Sigmoid colon (tissue), 7 donors: ENCODE measurements around the gene DYNLT2B. TPM values are rescaled to one million over a fixed set of nuclear protein-coding genes. Genes with fewer than 3 reads are reported as not detected.

Experiments used
- DNase-seq: peaks from one replicate; pipeline ENCODE4 v3.0.0-alpha.2; 2019
- H3K27ac ChIP-seq, 4 donors: fragments of 200-600 bp; sonication (generic); one replicate each; pipeline ENCODE4 v1.5.1; 2016 to 2019; ENCODE audit warnings: mild to moderate bottlenecking in 1 of 4
- H3K27me3 ChIP-seq, 3 donors: fragments of 200-600 bp; sonication (generic); one replicate each; pipeline ENCODE4 v1.5.1; 2019; ENCODE audit warnings: mild to moderate bottlenecking in 1 of 3
- H3K36me3 ChIP-seq, 4 donors: fragments of 200-600 bp; sonication (generic); one replicate each; pipeline ENCODE4 v1.5.1; 2016 to 2019
- H3K4me1 ChIP-seq, 4 donors: fragments of 200-600 bp; sonication (generic); one replicate each; pipeline ENCODE4 v1.5.1; 2017 to 2019
- H3K4me3 ChIP-seq, 4 donors: fragments of 200-600 bp; sonication (generic); one replicate each; pipeline ENCODE4 v1.5.1; 2017 to 2019; ENCODE audit warnings: mild to moderate bottlenecking in 2 of 4, moderate library complexity in 1 of 4
- H3K9me3 ChIP-seq, 4 donors: fragments of 200-600 bp in 3 of 4; sonication (generic) in 3 of 4; one replicate each; pipeline versions ENCODE4 v1.5.1 to v1.6.1; 2013 to 2019
- CTCF ChIP-seq, 4 experiments: fragments of 450-650 bp in 3 of 4; fragments of 200-600 bp in 1 of 4; IDR thresholded peaks; one replicate each; pipeline ENCODE4 v1.5.1; 2016 to 2019; ENCODE audit warnings: antibody characterized with exemption in 4 of 4, mild to moderate bottlenecking in 3 of 4, moderate library complexity in 2 of 4
- EP300 ChIP-seq, 4 donors: sonication (generic); formaldehyde crosslinking; IDR thresholded peaks; one replicate each; pipeline ENCODE4 v1.6.1; 2017; ENCODE audit warnings: antibody characterized with exemption in 4 of 4
- POLR2A ChIP-seq, 2 donors: fragments of 450-650 bp; IDR thresholded peaks; one replicate each; pipeline ENCODE4 v1.6.1; 2016; ENCODE audit warnings: antibody characterized with exemption in 2 of 2, mild to moderate bottlenecking in 2 of 2, moderate library complexity in 2 of 2
- POLR2AphosphoS5 ChIP-seq, 4 donors: sonication (generic); formaldehyde crosslinking; IDR thresholded peaks; one replicate each; pipeline ENCODE4 v1.6.1; 2017; ENCODE audit warnings: antibody characterized with exemption in 4 of 4
- WGBS, 2 donors: extraction: QIAGEN DNeasy Blood & Tissue Kit; methylation state at CpG; one replicate each; pipeline ENCODE4 v1.1.7; 2013; 5-methylcytosine and 5-hydroxymethylcytosine counted together
- intact Hi-C: fragments of 100-400 bp; cut with DNase I; formaldehyde crosslinking; loops from one replicate; pipeline ENCODE4 v1.15.1; 2023
- polyA plus RNA-seq, 3 donors: library from polyadenylated mRNA; stranded (reverse); fragments of 200-250 nt; gene quantifications; one replicate each; pipeline ENCODE4 v1.2.3, GENCODE V29; 2013
- total RNA-seq, 4 donors: library from RNA; depleted of rRNA; stranded (reverse); fragments of >200 nt; gene quantifications; one replicate each; pipeline ENCODE4 v1.1.0, GENCODE V29; 2016
- donor health status: healthy with polysubstance abuse.
- donor health status: Bipolar disorder and iron deficiency.
- donor health status: healthy.

DYNLT2B gene
- total and polyA plus RNA-seq, 7 donors = 3.9 to 17.8 (median 11.5) TPM

- H3K27ac ChIP-seq = no peak overlapping the region
- DNase-seq = no peak
- H3K4me3 ChIP-seq = no peak overlapping the region
- H3K36me3 ChIP-seq = peaks cover 0 to 14% (median 7%) of the 10 kb centered on the region in 4 donors
- 95 to 97% methylated on average over 5 of the region's 5 CpGs for WGBS, 2 donors
- H3K27me3 ChIP-seq = no peaks in the 10 kb centered on the region
- intact Hi-C loops = no loop called here
- no peaks in the 10 kb centered on the region for H3K9me3 ChIP-seq
- TF ChIP-seq CTCF (IDR thresholded peaks at IDR 0.05) (no peak), EP300 (IDR thresholded peaks at IDR 0.05) (no peak), POLR2AphosphoS5 (IDR thresholded peaks at IDR 0.05) (no peak), POLR2A (IDR thresholded peaks at IDR 0.05) (no peak)
- H3K4me1 ChIP-seq = peaks cover 0 to 15% (median 5%) of the 10 kb centered on the region in 4 donors
Measured at GRCh38 chr3:196275126-196275525, 42.9 kb downstream of the DYNLT2B start.

- no peaks in the 10 kb centered on the region for H3K9me3 ChIP-seq
- intact Hi-C loops = no loop called here
- no peak for DNase-seq
- H3K27me3 ChIP-seq = no peaks in the 10 kb centered on the region
- H3K4me1 ChIP-seq = peaks cover 0 to 13% (median 5%) of the 10 kb centered on the region in 4 donors
- peaks cover 0 to 19% (median 8%) of the 10 kb centered on the region in 4 donors for H3K36me3 ChIP-seq
- 74 to 90% methylated on average over 5 of the region's 5 CpGs for WGBS, 2 donors
- no peak overlapping the region for H3K27ac ChIP-seq
- H3K4me3 ChIP-seq = no peak overlapping the region
- TF ChIP-seq CTCF (IDR thresholded peaks at IDR 0.05) (no peak), EP300 (IDR thresholded peaks at IDR 0.05) (no peak), POLR2A (IDR thresholded peaks at IDR 0.05) (no peak), POLR2AphosphoS5 (IDR thresholded peaks at IDR 0.05) (no peak)
Measured at GRCh38 chr3:196274585-196274984, 43.5 kb downstream of the DYNLT2B start.

- no peak for DNase-seq
- Histone ChIP-seq H3K27ac (no peak overlapping the region), H3K4me3 (no peak overlapping the region), H3K36me3 (peaks cover 0 to 28% (median 10%) of the 10 kb centered on the region in 4 donors), H3K4me1 (peaks cover 0 to 11% (median 2%) of the 10 kb centered on the region in 4 donors), H3K27me3 (no peaks in the 10 kb centered on the region), H3K9me3 (no peaks in the 10 kb centered on the region)
- WGBS, 2 donors = 96 to 98% methylated on average over 12 of the region's 12 CpGs
- intact Hi-C loops = no loop called here
- TF ChIP-seq EP300 (IDR thresholded peaks at IDR 0.05) (no peak), POLR2A (IDR thresholded peaks at IDR 0.05) (no peak), CTCF (IDR thresholded peaks at IDR 0.05) (no peak), POLR2AphosphoS5 (IDR thresholded peaks at IDR 0.05) (no peak)
Measured at GRCh38 chr3:196273655-196274054, 44.4 kb downstream of the DYNLT2B start.

GRCh38 chr3:196272826-196273225 is 45.2 kb downstream of the DYNLT2B start:
- no peak for DNase-seq
- H3K9me3 ChIP-seq = no peaks in the 10 kb centered on the region
- no peaks in the 10 kb centered on the region for H3K27me3 ChIP-seq
- H3K4me1 ChIP-seq = peaks cover 0 to 11% (median 2%) of the 10 kb centered on the region in 4 donors
- no peak overlapping the region for H3K27ac ChIP-seq
- no peak for TF ChIP-seq EP300 (IDR thresholded peaks at IDR 0.05)
- no peak for TF ChIP-seq POLR2AphosphoS5 (IDR thresholded peaks at IDR 0.05)
- TF ChIP-seq POLR2A (IDR thresholded peaks at IDR 0.05) = no peak
- TF ChIP-seq CTCF (IDR thresholded peaks at IDR 0.05) = no peak
- no peak overlapping the region for H3K4me3 ChIP-seq
- 97% methylated on average over 14 of the region's 14 CpGs for WGBS, 2 donors
- intact Hi-C loops = no loop called here
- peaks cover 0 to 36% (median 10%) of the 10 kb centered on the region in 4 donors for H3K36me3 ChIP-seq

GRCh38 chr3:196270499-196270898 is 47.5 kb downstream of the DYNLT2B start:
- no peak overlapping the region for H3K4me3 ChIP-seq
- intact Hi-C loops = no loop called here
- WGBS, 2 donors = 92 to 96% methylated on average over 5 of the region's 5 CpGs
- TF ChIP-seq POLR2A (IDR thresholded peaks at IDR 0.05) (no peak), POLR2AphosphoS5 (IDR thresholded peaks at IDR 0.05) (no peak), CTCF (IDR thresholded peaks at IDR 0.05) (no peak), EP300 (IDR thresholded peaks at IDR 0.05) (no peak)
- no peak overlapping the region for H3K27ac ChIP-seq
- no peaks in the 10 kb centered on the region for H3K27me3 ChIP-seq
- H3K9me3 ChIP-seq = no peaks in the 10 kb centered on the region
- peaks cover 0 to 11% (median 2%) of the 10 kb centered on the region in 4 donors for H3K4me1 ChIP-seq
- H3K36me3 ChIP-seq = peaks cover 0 to 58% (median 17%) of the 10 kb centered on the region in 4 donors
- no peak for DNase-seq
